GM21423 (cell line): ENCODE measurements around the gene TP53BP1.

Experiments used
- ATAC-seq: cut with Tn5 transposase; IDR thresholded peaks from one replicate; pipeline ENCODE4 v1.9.1; 2021; ENCODE audit warnings: mild to moderate bottlenecking, moderate library complexity; ENCODE audit not compliant: unreplicated experiment

Gene TP53BP1

GRCh38 chr15:43488790-43489189 lies 4.2 kb downstream of the TP53BP1 start:
- ATAC-seq, result no peak

GRCh38 chr15:43487271-43487895 lies 5.6 kb downstream of the TP53BP1 start:
- ATAC-seq, result no peak

GRCh38 chr15:43484455-43484854 lies 8.5 kb downstream of the TP53BP1 start:
- ATAC-seq, result no peak

GRCh38 chr15:43483297-43484128 lies 9.4 kb downstream of the TP53BP1 start:
- no peak for ATAC-seq

GRCh38 chr15:43473885-43474284 lies 19.1 kb downstream of the TP53BP1 start:
- no peak for ATAC-seq

- no peak for ATAC-seq
Observed at GRCh38 chr15:43471975-43472374, 21.0 kb downstream of the TP53BP1 start.

- ATAC-seq, result no peak
Observed at GRCh38 chr15:43469867-43470266, 23.1 kb downstream of the TP53BP1 start.

GRCh38 chr15:43465100-43465499 lies 27.9 kb downstream of the TP53BP1 start:
- ATAC-seq, result no peak

- no peak for ATAC-seq
Observed at GRCh38 chr15:43463998-43464397, 29.0 kb downstream of the TP53BP1 start.

GRCh38 chr15:43463507-43463906 lies 29.4 kb downstream of the TP53BP1 start:
- no peak for ATAC-seq

GRCh38 chr15:43449981-43450380 lies 43.0 kb downstream of the TP53BP1 start:
- ATAC-seq, result no peak

- ATAC-seq, result no peak
Observed at GRCh38 chr15:43446344-43446743, 46.6 kb downstream of the TP53BP1 start.

- ATAC-seq, result no peak
Observed at GRCh38 chr15:43441316-43441715, 51.6 kb downstream of the TP53BP1 start.

- ATAC-seq, result peak; percentile 55
Observed at GRCh38 chr15:43440721-43441281, 52.2 kb downstream of the TP53BP1 start.

- no peak for ATAC-seq
Observed at GRCh38 chr15:43439268-43439667, 53.7 kb downstream of the TP53BP1 start.

- no peak for ATAC-seq
Observed at GRCh38 chr15:43436395-43436794, 56.6 kb downstream of the TP53BP1 start.

GRCh38 chr15:43434446-43434845 lies 58.5 kb downstream of the TP53BP1 start:
- no peak for ATAC-seq

GRCh38 chr15:43433661-43434303 lies 59.2 kb downstream of the TP53BP1 start:
- no peak for ATAC-seq

GRCh38 chr15:43433165-43433564 lies 59.8 kb downstream of the TP53BP1 start:
- ATAC-seq, result no peak

GRCh38 chr15:43429687-43430086 lies 63.3 kb downstream of the TP53BP1 start:
- ATAC-seq, result no peak

GRCh38 chr15:43423793-43424192 lies 69.2 kb downstream of the TP53BP1 start:
- ATAC-seq, result no peak

GRCh38 chr15:43420876-43421275 lies 72.1 kb downstream of the TP53BP1 start:
- no peak for ATAC-seq
